Skeletal muscle cell (primary cell): ENCODE measurements around the gene ZSCAN2.

ENCODE experiments used
- DNase-seq: peaks from one replicate; pipeline ENCODE4 v3.0.0-alpha.2; 2010; ENCODE audit warnings: low read depth
- H3K4me3 ChIP-seq: 2 replicates; pipeline ENCODE4 v1.5.1; 2011; ENCODE audit warnings: low read depth, mild to moderate bottlenecking, control low read depth, low read length, moderate library complexity

ZSCAN2 gene

DNA sequence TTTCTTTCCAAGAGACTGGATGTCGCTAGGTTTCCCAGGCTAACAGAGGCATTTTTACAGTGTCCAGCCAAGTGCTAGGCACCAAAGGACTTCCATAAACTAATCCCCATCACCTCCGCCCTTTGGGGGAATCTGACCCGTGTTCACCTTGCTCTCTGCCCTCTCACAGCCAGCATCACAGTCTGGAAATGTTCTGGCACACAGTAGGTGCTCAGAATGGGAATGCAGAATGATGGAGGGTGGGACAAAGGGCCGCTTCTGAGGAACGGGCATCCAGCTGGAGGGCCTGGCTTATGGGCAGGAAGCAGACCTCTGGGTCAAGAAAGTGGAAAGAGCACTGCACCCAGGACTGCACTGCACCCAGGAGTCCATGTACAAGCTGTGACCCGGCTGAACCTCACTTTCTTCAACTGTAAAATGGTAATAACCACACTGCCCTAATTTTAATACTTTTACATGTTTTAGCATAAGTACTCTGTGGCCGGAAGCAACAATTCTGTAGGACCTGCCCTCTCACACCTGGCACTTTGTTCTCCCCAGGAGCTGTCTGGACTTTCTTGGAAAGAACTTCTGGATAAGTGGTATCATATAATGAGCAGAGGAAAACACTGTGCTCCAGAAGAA lies 58.1 kb downstream of the ZSCAN2 start:
- no peak for DNase-seq
- peak overlapping the region; percentile 51 for H3K4me3 ChIP-seq

- no peak overlapping the region for H3K4me3 ChIP-seq
- DNase-seq: no peak
Observed at GRCh38 chr15:84659904-84660781, 59.3 kb downstream of the ZSCAN2 start.

- no peak for DNase-seq
Observed at GRCh38 chr15:84661001-84661400, 60.2 kb downstream of the ZSCAN2 start.

GRCh38 chr15:84666373-84666772 lies 65.6 kb downstream of the ZSCAN2 start:
- DNase-seq: no peak

More at GRCh38 chr15:84661001-84661400, 60.2 kb downstream of the ZSCAN2 start:
- no peak overlapping the region for H3K4me3 ChIP-seq

DNA sequence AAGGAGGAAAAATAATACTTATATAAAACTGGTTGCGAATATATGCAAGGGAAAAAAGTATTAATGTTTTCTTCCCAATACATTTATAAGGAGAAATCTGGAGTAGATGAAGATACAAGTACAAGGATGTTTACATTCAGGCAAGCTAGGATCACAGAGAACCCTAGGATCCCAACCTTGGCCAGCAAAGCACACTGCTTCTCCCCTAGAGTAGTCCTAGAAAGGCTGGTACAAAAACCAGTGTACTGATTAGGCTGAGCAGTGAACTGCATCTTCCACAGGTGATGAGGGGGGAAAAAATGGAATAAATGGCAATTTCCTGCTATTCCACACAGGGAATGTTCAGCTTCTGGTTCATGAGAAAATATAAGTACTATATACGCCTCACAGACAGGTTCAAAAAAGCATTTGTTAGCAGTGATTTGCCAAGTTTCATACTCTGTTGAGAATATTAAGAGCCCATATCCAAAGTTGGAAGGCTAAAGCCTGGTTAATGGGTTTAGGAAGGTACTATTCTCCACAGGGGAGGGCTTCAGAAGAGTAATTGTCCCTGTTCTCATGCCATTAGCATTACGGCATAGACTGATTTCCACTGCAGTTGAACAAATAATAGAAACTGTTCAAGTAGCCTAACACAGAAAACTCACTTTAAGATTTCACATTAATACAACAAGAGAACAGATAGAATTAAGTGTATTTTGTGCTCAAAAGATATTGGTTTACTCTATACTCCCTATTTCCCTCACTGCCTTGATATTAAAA lies 67.6 kb downstream of the ZSCAN2 start:
- H3K4me3 ChIP-seq: no peak overlapping the region
- no peak for DNase-seq

More at GRCh38 chr15:84666373-84666772, 65.6 kb downstream of the ZSCAN2 start:
- no peak overlapping the region for H3K4me3 ChIP-seq

DNA sequence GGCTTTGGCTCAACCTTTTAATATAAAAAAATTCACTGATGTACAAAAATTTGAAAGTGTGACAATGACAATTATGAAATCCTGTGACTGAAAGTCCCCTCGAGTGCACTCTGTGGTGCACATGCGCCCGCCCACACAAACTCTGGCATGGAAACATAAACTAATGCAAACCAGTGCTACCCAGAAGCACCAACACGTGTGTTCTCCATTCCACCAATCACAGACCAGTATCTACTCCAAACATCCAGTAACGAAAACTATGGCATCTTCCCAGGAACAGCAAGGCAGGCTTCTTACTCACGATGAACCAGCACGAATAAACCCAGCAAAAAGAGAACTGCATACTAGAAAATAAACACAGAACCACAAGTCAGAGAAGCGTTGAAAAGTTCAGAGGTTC lies 68.9 kb downstream of the ZSCAN2 start:
- no peak overlapping the region for H3K4me3 ChIP-seq
- no peak for DNase-seq

- DNase-seq: peak; percentile 48
- no peak overlapping the region for H3K4me3 ChIP-seq
Observed at GRCh38 chr15:84671211-84671610, 70.4 kb downstream of the ZSCAN2 start.
